GM20431 (cell line): ENCODE results near the gene TRMT10B.

Source experiments
- in situ Hi-C: fragments of 300-500 bp; cut with MseI, MboI; formaldehyde crosslinking; loops from one replicate; pipeline ENCODE4 v1.15.0; 2020; ENCODE audit warnings: low sequenced_read_pairs; ENCODE audit not compliant: unreplicated experiment

TRMT10B gene, protein sequence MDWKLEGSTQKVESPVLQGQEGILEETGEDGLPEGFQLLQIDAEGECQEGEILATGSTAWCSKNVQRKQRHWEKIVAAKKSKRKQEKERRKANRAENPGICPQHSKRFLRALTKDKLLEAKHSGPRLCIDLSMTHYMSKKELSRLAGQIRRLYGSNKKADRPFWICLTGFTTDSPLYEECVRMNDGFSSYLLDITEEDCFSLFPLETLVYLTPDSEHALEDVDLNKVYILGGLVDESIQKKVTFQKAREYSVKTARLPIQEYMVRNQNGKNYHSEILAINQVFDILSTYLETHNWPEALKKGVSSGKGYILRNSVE

DNA sequence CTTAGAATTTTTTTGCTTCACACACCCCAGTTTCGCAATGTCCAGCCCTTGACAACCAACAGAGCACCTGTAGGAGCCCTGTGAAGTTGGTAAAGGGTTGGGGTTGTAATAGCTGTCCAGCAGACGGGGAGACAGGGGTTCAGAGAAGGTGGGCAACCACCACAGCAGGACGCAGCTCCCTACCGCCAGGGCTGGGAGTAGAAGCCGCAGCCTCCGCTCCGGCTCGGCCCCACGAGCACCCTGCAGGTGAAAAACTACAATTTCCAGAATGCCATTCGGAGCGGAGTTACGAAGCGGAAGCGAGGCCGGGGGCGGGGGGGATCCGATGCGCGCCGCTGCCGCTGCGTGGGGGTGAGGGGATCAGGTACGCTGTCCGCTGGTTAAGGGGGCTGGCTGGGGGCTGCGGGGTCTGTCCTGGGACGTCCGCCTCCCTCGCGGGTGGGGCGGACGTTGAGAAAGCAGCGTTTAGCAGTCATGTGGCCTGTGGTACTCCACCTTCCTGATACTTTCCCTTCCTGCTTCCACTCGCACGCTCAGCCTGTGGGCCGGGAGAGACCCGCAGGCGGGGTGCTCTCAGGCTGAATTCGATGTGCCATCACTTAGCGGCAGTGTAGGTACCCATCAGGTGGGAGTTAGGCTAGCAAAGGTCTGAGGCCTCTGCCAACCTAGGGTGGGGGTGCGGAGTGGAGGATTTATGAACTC is at the start of gene TRMT10B:
Gene TRMT10B, plus strand, starts transcription at position 317 of the 702 bp plus-strand sequence. CDS start 8,127 bp downstream, outside the sequence.
- in situ Hi-C loops, result no loop called here

DNA sequence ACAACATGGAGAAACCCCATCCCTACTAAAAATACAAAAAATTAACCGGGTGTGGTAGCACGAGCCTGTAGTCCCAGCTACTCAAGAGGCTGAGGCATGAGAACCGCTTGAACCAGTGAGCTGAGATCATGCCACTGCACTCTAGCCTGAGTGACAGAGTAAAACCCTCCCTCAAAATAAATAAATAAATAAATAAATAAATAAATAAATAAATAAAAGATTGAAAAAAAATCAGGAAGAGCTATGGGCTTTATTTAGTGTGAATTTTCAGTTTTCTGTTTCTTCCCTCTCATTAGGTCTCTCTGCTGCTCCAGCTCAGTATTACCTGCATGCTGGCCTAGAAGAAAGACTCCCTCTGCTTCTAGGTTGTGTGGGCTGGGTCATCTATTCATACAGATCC is 47.8 kb upstream of the TRMT10B start:
- in situ Hi-C loops, result no loop called here

DNA sequence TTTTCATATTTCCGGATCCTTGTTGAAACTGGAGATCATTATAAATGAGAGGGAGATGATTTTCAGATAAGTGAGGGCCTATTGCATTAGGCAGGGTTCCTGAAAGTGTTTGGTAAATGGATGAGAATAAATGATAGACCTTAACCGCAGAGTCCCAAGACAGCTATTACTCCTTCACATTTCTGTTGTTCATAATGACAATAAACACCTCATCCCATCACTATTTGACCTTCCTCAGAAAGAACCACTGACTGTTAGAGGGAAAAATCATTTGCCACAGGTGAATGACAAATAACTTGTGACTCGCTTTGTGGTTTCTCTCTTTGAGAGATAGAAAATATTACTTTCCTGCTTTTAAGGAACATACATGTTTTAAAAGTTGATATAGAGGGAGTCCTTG is 47.3 kb upstream of the TRMT10B start:
- in situ Hi-C loops, result no loop called here

DNA sequence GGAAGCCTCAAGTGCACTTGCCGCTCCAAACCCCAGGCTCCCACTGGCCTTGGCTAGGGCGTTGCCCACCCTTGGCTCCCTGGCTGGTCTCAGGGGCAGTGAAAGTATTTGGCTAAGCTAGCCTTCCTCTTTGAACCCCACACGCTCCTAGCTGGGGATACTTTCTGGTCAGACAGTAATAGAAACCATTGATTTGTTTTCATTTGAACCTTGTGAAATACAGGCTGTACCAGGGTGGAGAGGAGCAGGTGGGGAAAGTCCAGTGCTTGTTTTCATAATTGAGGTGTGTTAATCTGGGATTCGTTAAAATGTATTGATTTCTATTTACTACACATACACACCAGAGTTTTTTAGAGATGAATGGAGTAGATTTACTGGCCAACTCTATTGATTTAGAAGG is 45.9 kb upstream of the TRMT10B start:
- in situ Hi-C loops, result no loop called here

DNA sequence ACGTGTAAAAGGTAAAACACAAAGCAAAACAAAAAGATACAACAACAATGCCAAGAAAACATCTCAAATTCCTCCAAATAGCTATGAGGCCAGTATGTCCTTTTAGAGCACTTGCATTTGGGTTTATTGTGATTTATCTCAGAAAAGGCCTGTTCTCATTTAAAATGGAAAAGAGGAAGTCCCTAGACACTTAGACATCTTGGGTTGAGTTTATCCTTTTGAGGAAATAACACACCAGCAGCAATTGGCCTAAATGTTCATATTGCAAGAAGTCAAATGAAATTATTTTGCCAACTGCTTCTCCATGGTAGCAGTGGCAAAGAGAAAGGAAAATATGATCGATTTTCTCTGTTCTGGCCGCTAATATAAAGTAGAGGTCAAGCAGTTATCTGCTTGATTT is 43.6 kb upstream of the TRMT10B start:
- in situ Hi-C loops, result no loop called here

DNA sequence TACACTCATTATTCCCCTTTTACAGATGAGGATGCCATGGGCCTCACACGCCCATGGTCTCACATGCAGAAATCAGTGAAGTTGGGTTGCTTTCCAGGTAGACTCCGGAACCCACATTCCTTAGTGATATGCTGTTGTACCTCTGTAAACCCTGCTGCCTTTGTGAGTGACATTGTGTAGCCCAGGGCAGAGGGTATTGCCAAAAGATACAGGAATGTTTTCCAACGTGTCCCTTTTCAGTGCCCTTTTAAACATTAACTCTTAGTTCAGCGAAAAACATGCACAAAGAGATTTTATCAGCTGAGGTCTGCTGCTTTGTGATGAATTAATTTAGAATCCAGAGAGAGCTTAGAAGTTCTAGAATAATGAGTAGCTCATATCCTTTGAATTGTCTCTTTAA is 38.3 kb upstream of the TRMT10B start:
- in situ Hi-C loops, result no loop called here

DNA sequence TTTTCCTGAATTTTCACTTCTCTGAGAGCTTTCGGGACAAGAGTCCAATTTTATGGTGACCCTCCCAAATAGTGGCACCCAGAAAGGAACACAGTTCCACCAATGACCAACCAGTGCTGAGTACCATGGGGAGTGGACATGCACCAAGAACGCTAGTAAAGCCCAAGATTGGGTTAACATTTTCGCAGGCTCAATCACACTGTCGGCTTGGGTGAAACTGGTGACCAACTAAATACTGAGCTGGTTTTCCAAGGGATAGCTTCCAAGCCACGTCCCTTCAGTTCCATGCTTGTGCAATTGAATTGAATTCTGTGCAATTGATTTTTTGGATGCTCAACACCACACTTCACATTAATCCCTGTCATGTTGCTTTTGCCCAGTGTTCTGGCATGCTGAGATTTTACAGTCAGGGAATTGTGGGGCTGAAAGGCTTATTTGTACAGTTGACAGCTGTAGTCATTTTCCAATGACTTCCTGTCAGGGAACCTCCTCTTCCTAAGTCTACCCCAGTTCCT is 37.6 kb upstream of the TRMT10B start:
- in situ Hi-C loops, result no loop called here

DNA sequence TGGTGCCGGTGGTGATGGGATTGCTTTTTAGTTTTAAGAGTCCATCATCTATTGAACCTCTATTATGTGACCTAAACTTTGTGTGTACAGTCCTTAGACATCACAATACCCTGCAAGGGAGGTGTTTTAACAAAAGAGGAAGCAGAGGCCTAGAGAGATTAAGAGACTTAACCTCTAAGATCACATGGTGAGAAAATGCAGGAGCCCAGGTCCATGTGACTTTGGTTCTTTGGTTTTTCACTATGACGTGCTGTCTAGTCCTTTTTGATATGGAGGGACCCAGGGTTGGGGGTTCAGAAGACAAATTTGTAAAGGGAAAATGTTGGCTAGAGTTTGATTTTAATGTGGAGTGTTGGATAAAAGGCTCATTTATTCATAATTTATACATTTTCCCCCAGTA is 34.1 kb upstream of the TRMT10B start:
- in situ Hi-C loops, result no loop called here

DNA sequence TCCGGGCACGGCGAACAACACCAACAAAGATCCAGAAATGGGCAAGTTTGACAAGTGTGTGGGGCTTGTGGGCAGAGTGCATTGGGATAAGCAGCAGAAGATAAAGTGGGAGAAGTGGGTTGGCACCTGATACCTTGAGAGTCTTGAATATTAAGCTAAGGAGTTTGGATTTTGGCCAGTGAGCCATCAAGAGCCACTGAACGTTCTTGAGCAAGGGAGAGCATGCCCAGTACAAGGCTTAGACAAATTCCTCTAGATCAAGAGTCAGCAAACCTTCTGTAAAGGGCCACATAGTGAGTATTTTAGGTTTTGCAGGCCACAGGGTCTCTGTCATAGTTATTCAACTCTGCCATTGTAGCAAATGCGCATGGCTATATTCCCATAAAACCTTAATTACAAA is 26.6 kb upstream of the TRMT10B start:
- in situ Hi-C loops, result no loop called here

DNA sequence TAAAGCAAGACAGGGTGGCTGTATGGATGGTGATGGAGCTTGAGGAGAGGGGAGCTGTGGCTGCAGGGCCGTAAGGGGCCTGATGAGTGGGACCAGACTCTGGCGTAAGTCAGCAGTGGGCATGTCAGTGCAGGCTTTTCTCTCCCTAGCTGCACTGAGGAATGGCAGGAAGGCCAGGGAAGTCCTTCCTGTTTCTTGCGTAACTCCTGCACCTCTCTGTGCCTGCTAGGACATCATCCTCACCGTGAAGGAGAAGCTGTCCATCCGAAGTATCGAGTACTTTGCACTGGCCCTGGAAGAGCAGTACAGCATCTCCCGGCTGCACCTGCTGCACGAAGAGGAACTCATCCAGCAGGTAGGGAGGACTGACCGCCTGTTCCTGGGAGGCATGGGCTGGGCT is 24.1 kb upstream of the TRMT10B start:
- in situ Hi-C loops, result no loop called here

DNA sequence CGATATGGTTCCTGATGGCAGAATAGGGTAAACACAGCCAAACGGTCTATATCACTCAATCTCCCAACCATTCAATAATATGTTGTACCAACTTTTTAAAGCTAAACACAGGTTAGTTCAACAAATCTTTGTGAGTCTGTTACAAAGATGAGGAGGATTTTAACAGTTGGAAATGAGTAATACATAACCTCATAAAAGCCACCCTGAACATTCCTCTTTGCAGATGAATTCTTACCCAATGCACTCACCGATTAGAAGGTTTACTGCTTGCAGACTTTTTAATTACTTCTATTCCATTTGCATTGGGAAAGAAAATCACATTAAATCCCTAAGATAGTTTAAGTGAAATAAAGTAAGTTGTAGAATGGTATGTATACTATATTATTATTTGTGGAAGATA is 23.3 kb upstream of the TRMT10B start:
- in situ Hi-C loops, result no loop called here

DNA sequence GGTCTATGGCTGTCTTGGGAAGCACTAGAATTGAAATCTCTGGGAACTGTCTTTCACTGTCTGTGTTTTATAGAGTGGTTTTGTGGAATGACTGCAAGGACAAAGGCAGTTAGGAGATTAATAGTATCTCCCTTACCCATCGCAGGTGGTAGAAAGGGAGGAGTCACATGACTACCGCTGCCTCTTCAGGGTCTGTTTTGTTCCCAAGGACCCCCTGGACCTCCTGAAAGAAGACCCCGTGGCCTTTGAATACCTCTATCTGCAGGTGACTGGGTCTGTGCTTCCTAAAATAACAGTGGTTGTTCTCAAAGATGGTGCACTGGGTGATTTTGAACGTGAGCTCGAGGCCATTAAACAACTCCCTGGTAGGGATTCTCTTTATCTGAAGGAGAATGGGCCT is 22.8 kb upstream of the TRMT10B start:
- in situ Hi-C loops, result no loop called here

DNA sequence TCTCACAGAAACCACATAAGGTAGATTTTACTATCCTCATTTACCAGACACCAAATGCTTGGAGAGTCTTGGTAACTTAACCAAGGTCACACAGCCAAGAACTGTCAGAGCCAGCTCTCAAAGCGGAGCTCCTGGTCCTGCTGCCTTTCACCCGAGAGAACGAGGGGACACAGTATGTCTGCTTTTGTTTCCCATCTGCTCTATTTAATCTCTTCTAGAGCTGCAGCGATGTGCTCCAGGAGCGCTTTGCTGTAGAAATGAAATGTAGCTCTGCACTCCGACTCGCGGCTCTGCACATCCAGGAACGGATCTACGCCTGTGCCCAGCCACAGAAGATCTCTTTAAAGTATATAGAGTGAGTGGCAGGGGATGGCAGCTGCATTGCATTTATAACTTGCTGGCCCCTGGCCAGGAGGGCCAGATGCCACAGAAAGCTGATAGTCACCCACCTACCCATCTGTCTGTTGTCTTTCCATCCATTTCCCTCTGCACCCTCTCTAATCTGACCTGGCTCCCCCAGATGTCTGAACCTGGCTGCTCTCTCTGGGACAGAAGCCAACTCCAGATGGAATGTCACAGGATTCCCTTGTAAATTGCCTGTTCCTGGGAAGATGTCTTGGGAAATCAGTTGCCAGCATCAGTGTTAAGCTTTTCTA is 21.4 kb upstream of the TRMT10B start:
- in situ Hi-C loops, result no loop called here

DNA sequence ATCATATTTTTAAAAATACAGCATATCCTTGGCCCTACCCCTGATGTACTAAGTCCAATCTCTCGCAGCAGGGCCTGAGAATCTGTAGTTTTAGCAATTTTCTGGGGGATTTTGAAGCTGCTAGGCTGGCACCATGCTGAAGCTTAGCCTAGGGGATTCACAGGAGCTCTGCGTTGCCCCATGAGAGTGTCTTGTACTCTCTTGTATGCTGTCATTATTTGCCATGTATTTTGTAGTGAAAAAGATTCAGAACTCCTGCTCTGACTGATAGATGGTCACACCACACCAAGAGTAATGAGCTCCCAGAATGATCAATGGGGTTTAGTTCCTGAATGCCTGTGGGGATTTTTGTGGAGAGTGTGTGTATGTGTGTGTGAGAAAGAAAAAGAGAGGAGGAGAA is 20.7 kb upstream of the TRMT10B start:
- in situ Hi-C loops, result no loop called here

DNA sequence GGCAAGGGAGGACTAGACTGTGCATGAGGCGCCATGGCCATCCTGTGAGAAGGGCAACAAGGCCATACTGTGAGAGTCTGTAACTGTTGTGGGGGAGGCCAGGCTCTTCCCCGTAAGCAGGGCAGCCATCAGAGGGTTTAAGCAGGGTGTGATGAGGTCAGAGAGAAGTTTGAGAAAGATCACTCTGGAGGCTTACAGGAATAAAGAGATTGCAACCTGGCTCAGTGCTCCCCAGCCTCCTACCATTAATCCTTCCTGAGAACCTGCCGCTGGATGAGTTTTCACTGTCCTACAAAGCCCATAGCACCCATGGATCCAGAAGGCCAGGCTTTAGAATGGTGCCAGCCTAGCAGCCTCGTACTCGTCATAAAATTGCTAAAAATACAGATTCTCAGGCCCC is 14.4 kb upstream of the TRMT10B start:
- in situ Hi-C loops, result no loop called here

DNA sequence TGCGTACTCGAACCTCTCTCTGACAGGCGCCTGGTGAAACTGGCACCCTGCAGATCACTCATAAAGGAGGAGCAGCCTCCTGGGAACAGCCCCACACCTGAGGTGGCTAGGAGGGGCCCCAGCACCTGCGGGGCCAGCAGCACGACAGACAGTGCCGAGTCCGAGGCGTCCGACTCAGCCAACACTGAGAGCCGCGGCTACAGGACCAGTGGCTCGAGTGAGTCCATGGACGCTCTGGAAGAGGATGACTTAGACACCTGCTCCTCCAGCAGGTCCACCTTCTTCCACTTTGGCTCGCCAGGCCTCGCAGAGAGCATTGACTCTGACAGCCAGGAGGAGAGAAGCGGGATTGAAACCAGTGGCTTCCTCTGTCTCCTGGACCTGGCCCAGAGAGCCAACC is 13.5 kb upstream of the TRMT10B start:
- in situ Hi-C loops, result no loop called here

DNA sequence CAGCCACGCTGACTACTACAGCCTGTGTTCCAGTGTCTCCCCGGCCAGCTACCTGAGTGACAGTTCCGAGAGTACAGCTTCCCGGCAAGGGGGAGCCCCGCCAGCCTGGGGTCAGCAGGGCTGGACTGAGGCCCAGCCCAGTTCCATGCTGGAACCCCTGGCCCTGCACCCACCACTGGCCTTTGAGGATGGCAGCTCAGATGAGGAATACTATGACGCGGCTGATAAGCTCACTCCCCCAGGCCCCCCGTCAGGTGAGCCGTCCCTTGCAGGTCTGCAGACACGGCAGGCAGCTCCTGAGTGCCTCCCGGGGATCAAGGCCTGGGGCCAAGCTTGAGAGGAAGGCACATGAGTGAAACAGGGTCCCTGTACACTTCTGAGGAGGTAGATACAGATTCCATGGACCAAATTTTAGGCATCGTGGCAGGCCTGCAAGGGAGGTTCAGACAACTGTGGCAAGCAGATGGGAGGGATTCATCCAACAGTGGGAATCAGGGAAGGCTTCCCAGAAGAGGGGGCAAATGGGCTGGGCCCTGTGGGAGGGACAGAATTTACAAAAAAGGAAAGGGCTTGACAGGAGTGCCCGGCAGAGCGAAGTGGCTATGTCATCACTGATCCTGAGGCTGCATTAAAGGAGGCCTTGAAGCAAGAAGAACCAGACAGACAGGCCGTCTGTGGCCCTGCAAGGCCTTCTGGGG is 12.8 kb upstream of the TRMT10B start:
- in situ Hi-C loops, result no loop called here

DNA sequence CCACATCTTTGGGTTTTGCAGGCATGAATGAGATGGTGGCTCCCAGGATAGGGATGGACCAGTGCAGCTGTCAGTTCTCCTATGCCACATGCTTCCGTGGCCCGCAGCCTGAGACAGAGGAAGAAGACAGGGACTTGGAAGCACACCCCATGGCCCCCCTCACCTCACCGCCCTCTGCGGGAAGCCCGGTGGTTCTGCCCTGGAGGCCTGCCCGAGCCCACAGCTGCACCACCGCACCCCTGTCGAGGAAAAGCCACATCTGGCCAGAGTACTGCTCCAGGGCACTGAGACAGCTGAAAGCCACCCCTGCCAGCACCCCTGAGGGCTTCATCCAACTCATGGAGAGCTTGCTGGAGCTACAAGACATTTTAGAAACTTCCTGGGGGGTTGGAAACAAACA is 7.6 kb upstream of the TRMT10B start:
- in situ Hi-C loops, result no loop called here

DNA sequence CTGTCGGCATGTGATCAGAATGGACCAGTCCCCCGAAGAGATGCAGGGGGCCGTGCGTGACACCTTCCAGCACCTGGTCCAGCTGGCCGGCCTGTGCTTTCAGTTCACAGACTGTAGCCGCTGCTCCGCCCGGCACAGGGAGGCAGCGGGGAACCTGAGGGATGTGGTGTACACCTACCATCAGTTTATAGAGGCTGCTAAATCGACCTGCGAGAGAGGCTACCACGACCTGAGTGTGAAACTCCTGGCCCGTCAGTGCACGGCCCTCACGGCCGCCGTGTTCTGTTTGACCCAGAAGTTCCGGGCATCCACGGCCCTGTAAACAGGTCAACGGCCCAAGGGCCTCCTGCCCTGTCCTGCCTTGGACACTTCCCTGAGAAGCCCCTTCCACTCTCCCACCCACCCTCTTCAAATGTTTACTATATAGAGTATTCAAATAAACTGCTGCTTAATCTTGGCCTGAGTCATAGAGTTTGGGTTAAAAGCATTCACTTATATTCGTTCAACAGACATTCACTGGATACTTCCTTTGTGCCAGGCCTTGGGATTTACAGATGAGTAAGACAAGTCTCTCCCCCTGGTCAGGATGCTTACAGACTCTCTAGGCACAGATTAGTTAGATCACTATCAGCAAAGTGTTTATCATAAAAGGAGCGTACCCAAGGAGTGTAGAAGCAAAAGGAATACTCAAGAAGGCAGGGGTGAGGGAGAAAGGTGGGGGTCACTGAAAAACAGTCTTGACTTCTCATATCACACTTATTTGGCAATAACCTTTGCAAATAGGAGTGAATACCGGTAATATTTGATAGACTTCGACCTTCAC is 6.9 kb upstream of the TRMT10B start:
- in situ Hi-C loops, result no loop called here

DNA sequence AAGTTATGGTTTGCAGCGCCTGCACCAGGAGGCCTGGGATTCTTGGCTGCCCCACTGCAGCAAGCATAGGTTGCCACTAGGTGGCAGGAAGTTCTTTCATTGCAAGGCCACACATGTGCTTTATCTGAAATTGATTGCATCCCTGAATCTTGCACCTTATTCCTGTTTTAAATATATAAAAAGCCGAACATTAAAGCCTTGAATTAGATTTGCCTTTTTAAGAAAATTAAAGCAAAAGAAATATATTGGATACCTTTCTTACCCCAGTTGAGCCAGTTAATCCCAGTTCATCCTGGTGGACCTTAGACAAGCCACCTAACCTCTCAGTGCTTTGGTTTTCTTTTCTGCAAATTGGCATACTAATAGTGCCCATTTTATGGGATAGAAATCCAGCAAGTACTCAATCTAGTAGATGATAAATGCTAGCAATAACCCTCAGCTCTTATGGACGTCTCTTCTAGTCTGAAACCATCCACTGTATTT is 6.3 kb upstream of the TRMT10B start:
- in situ Hi-C loops, result no loop called here
